Amygdala (tissue), 56 donors: ENCODE results near the gene XRCC4.

Experiments used
- DNase-seq, 56 donors: peaks; one replicate each; lab custom pipeline; 2025; lab: John Stamatoyannopoulos, UW

XRCC4 gene

DNA sequence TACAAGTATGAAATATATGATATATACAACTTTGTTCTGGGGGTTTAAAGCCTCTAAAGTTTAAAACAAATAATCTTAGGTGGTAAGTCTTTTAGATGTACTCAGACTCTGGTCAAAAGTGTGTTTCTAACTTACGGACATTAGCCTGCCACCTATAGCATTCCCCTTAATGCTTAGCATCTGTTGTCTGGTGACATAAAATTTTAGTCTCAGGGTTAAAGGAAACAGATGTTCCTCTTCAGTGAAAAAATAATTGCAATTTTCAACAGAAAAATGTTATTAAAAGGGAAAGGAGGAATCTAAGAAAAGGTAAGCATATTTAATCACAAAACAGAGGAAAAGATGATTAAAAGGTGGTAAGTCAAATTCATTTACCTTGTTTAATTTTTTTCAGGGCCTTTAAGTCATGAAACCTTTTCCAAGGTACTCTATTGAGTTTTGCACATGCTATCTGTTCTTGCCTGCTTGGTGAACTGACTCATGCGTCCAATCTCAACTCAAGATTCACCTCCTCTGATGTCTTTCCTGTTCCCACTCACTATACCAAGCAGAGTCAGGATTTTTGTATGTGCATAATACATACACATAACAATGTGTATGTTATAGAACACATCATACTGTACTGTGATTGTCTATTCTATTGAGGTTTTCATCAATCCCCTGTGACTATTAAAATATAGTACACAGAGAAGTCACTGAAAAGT is 8.1 kb upstream of the XRCC4 start:
- DNase-seq, result no peak

DNA sequence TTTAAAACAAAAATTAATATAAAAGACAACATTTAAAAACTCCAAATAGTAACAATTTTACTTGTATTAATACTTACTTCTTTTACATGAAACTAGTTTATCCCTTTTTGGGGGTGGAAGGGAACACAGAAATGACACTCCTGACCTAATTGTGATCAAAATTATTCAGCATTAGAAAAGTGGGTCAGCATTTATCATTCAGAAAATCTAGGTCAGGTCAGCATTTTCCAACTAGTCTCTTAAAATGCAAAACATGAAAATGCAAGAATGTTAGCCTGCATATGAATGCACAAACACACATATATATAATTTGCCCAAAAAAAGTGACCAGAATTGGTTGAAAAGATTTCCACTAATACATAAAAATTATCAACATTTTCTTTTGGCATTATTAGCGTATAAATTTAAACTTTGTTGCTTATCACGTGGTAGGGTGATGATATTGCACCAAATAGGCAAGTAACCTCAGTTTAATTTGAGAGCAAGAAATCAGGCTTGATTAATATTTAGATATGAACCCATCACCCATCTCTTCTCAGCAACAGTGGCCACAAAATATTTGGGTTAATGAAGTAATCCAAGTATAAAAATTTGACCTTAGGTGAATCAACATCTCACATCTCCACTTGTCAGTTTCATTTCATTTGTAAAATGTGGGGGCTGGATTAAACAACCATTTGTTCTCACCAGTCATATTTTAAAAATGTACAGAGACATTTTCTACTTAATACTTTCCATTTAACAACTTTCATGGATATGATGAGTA is 5.9 kb upstream of the XRCC4 start:
- no peak for DNase-seq

DNA sequence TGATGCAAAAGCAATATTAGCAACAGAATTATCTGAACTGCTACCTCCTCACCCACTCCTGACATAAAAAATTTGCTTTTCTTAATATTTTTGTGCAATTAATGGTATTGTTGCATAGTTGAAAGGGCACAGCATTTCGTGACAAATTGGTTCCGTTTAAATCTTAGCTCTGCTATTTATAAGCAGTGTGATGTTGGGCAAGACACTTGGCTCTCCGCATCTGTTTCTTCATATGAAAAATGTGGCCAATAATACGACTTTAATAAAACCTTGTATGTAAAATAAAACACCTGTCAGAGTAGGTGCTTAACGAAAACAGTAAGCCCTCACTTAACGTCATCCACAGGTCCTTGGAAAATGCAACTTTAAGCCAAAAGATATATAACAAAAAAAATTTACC is 4.4 kb upstream of the XRCC4 start:
- no peak for DNase-seq

DNA sequence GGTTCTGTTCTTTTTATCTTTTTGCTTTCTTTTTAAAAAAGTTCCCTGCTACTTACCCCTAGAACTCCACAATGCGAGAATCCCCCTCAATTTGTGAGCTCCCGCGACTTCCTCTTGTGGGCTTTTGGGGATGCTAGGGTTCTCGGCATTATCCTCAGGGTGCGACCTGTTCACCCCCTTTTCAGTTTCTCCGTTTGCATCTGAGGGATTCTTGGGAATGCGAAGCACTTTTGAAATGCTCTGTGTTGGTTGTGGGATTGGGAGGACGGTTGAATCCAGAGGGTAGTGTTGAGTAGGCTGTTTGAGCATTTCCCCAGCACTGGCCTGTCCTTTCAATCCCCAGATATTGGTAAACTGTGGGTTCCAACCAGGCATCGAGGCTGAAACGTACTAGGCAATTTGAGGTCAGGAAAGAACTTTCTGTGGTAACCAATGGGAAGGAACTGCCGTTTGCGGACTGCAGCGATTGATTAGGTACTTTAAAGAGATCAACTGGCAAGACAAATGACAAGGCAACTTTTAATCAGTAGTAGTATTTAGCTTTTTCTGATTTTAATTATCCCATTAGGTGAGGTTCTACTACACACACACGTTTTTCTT is 415 bp downstream of the XRCC4 start:
- DNase-seq, result peak in 8 of 56 donors; percentile 25 to 65 (median 40)

DNA sequence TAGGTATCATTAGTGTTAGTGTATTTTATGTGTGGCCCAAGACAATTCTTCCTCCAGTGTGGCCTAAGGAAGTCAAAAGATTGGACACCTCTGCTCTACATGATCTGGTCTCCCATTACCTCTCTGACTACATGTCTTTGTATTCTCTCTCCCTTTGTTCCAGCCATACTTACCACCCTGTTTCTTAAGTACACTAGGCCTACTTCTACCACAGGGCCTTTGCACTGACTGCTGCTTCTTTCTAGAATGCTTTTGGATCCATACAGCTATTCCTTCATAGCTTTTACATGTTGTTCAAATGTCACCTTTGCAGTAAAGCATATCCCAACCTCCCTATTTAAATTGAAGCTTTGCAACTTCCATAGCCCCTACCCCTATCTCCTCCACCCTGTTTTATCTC is 5.4 kb downstream of the XRCC4 start:
- no peak for DNase-seq

DNA sequence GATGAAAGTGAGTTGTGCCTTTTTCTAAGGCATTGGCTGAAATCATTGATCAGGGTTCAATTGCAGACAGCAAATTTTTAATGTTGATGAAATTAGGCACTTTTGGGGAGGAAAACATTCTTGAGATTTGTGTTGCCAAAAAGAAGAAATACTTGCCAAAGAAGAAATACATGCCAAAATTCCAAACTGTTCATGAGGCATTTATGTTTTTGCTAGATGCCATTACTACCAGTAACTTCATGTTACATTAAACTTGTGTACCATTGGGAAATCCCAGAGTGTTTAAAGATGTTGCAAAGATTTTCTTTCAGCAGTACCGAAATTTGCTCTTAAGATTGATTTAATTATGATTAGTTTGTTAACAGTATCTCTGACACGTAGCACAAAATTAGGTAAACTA is 7.0 kb downstream of the XRCC4 start:
- DNase-seq, result no peak

DNA sequence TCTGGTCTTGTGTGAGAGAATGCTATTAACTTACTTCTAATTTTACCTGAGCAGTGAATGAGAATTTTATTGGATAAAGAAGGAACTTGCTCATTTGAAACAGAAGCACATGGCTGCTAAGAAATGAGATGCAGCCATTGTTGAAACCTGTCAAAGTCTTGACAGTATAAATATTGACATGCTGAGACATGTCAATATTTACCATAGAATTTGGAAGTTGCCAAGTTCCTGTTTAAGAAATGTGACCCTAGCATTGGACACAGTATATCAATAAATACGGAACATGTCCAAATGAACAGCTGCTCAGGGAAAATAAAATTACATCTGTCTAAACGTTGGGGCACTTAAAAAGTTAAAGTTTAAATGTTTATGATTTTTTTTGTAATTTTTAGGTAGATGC is 7.8 kb downstream of the XRCC4 start:
- no peak for DNase-seq

DNA sequence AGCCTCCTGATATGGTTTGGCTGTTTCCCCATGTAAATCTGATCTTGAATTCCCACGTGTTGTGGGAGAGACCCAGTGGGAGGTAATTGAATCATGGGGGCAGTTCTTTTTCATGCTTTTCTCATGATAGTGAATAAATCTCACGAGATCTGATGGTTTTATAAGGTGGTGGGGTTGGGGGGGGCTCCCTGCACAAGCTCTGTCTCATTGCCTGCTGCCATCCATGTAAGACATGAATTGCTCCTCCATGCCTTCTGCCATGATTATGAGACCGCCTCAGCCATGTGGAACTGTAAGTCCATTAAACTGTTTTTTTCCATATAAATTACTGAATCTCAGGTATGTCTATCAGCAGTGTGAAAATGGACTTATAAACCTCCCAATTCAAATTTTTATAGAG is 12.8 kb downstream of the XRCC4 start:
- DNase-seq, result no peak

DNA sequence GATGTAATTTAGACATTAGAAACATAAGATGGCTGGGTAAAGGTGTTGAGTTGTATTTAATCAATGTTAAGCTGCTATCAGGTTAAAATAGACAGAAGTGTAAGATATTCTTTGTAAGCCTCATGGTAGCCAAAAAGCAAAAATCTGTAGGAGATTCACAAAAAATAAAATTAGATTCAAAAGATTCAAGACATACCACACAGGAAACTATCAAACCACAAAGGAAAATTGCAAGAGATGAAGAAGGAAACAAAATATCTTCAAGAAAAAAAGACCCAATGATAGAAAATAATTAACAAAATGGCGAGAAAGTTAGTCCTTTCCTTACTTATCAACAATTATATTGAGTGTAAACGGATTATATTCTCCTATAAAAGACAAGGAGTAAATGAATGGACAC is 15.3 kb downstream of the XRCC4 start:
- no peak for DNase-seq

DNA sequence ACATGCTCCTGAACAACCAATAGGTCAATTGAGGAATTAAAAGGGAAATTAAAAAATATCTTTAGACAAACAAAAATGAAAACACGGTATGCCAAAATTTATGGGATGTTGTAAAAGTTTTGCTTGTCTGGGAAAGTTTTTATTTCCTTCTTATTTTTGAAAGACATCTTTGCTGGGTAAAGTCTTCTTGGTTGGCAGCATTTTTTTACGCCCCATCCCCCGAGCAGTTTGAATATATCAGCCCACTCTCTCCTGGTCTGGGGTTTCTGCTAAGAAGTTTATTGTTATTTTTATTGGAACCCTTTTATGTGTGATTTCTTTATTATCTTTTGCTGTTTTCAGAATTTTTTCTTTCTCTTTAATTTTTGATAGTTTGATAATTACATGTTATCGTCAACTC is 16.3 kb downstream of the XRCC4 start:
- DNase-seq, result no peak

DNA sequence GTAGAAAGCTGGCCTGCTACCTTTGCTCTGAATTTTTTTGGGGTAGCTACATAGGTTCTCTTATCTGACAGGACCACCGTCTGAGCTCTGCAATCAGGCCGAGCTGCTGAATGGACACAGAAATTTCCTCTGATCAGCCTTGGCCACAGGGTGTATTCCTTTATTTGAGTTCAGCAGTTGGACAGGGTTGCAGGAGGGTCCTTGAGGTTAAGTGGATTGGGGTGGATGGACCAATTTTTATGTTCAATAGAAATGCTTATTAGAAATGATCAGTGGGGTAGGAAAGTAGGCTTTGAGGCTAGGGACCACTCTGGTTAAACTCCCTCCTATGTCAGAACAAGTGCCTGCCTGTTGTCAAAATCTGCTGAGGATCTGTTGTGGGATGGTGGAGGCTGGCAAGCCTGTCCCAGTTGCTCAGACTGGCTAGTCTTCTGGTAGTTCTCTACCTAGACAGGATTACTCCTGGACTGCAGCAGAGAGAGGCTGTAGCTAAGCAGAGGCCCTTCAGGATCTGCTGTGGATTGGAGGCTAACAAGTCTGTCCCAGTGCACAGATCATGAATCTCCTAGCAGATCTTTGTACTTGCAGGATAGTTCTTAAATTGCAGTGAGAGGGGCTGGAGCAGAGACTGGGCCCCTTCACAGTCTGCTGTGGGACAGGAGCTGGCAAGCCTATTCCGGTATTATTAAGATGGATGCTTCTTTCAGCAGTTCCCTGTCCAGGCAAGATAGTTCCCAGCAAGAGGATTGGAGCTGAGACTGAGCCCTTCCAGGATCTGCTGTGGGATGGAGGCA is 18.0 kb downstream of the XRCC4 start:
- DNase-seq, result no peak

DNA sequence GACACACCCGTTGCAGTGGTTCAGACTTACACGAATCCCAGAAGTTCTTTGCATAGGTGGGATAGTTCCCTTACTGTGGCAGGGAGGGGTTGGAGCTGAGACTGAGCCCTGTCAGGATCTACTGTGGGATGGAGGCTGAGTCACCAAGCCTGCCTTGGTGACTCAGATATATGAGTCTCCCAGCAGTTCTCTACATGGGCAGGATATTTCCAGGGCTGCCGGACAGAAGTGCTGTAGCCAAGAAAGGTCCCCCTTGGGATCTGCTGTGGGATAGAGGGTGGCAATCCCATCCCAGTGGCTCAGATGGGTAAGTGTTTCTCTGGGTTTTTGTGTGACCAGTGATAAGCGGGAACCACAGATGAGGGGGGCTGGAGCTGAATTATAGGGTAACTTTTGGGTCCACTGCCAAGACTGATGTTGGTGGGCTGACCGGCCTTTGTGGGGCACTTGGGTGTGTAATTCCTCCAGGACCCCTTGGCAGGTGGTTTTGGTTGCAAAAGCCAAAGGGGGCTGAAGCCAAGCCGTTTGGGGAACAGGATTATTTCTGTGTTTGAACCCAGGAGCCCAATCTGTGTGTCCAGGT is 18.7 kb downstream of the XRCC4 start:
- peak in 1 of 56 donors; percentile 2 for DNase-seq

DNA sequence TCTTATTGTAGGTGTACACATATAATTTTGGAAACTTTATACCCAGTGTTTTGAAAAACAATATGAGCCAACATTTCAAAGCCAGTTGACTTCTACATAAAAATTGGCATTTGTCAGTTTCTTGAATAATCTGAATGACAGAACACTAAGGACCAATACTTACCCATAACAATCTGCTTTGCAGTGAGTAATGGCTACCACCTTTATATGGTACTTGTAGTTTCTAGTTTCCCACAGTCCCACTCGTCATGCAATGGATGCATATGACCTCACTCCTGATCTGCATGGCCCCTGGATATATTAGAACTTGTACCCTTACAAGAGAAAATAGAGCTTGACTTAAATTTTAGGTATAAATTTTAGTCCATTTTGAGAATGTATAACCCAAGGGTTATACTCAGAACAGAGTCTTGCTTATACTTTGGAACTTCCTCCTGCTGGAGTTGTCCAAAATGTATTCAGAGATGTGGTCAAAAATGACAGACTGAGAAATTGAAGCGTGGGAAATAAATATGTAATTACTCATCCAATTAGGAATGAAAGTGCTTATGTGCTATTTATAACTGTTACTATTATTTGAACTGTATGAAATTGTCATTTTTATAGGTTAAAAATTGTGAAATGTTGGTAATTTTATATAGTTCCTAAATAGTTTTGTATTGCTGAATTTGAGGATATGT is 19.5 kb downstream of the XRCC4 start:
- no peak for DNase-seq

DNA sequence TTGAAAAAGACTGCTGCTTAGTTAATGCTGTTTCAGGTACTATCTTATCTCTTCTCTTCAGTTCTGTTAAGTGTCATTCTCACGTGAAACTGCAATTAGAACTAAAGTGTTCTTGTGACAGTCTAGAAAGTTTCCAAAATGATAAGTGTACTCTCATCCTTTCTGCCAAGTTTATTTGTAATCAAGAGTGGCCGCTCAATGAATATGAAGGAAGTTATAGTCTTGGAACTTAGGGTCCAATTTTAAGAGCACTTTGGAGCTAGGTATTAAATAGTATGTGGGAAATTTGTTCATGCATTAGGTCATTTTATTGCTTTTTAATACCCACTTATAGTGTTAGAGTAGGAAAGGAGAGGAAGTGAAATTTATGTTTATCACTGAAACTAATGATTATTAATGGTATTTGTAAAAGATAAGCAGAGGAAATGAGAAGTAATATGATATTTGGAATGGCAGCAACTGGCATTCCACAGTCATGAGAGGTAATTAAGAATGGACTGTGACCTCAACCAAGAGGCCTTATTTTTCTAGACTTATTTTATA is 20.4 kb downstream of the XRCC4 start:
- no peak for DNase-seq

DNA sequence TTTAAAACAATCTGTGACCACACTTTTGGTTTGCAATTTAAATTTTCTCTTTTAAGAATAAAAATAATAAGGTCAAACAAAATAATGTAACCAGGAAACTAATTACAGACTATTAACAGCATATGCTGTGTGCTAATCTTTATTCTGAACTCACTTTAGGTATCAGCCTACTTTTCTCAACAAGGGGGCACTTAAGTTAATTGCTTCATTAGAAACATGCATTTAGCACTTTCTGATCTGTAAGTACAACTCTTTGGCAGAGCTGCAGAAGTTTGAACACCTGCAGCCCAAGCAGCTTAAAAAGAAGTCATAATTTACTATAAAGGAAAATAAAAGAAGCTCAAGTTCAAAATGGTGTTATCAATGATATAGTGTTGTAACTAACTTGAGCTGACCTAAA is 21.7 kb downstream of the XRCC4 start:
- no peak for DNase-seq

DNA sequence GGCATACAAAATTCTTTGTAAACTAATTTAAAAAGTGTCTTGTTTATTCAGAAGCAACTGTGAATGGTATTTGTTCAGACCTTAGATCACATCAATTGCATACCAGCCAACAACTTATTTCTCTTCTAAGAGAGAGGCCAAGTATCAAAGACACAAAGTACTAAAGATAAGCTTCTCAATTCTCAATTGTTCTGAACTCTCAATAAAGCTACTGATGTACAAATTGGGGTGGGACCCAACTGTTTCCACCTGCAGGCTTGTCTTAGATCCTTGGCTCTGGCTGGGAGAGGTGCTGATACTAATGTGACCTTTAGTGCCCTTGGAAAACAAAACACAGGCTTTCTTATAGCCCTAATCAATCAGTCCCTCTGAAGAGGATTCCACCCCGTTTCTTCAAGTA is 22.1 kb downstream of the XRCC4 start:
- no peak for DNase-seq

DNA sequence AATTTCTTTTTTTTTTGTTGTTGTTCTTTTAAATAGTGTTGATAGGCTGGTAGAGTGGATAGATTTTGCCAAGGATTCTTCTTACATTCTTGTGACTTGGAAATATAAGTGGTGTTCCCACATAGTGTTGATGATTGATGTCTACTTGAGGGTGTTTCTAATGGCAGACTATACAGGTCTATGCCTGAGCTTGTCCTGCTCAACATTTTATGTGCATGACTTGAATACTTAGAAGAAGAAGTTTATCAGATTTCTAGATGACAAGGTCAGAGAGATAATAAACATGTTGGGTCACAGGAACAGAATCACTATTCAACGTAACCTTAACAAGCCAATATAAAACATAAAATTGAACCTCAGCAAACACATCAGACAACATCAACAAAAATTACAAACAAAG is 24.2 kb downstream of the XRCC4 start:
- no peak for DNase-seq

DNA sequence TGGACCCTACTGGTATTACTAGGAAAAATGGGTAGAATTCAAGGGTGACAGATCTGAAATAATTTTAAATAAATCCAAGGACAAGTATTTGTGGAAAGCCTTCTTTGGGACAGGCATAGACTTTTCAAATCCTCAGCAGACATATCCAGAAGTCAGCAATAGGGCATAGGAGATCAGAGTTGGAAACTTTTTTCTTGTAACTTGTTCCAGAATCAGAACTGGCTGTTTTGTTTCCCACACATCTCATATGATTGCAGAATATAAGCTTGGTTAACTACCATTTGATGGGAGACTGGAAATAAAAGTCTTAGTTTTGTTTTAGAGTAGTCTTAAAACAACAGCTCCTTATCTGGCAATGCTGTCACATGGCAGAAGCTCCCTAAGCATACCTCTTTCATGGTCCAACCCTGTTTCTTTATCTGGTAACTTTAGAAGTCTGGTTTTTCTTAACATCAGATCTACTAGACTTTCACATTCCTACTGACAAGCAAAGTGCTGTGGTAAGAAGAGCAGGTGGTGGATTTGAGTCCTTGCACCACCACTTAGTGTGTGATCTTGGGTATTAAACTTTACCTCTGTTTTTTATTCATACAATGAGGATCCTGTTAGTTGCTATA is 25.1 kb downstream of the XRCC4 start:
- no peak for DNase-seq

DNA sequence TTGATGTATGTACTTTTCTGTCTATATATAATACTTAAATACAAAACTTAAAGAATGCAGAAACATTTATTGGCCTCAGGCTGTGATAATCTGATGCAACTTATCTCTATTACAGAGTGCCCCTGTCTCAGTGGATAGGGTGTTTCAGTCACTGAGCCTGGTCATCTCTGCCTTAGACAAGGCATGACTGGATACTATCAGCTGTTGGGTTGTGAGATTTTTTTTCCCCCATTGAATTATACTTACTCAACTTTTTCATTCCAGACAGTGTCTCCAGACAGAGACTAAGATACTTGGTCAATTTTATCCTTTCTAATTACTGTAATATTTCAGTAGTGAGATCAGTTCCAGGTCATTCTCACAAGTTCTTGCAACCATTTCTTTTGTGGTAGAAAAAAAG is 26.7 kb downstream of the XRCC4 start:
- no peak for DNase-seq
